ENCODE data around the gene KRTAP1-1.

The KRTAP1-1 gene

GRCh38 chr17:41067281-41067680 lies 26.0 kb upstream of the KRTAP1-1 start:
- no peak for TF ChIP-seq CTCF (IDR thresholded peaks at IDR 0.05)

GRCh38 chr17:41065829-41066624 lies 24.8 kb upstream of the KRTAP1-1 start, which contains the start of gene KRTAP2-4:
Gene KRTAP2-4 (minus strand): TSS chr17:41065879. CDS start chr17:41065845, 34 bp downstream.
- TF ChIP-seq CTCF (IDR thresholded peaks at IDR 0.05) = no peak

GRCh38 chr17:41064301-41064700 lies 23.1 kb upstream of the KRTAP1-1 start:
- TF ChIP-seq CTCF (IDR thresholded peaks at IDR 0.05) = no peak

- no peak for TF ChIP-seq CTCF (IDR thresholded peaks at IDR 0.05)
Measured at GRCh38 chr17:41063449-41063848, 22.2 kb upstream of the KRTAP1-1 start.

GRCh38 chr17:41061964-41062363 lies 20.7 kb upstream of the KRTAP1-1 start:
- no peak for TF ChIP-seq CTCF (IDR thresholded peaks at IDR 0.05)

- no peak for TF ChIP-seq CTCF (IDR thresholded peaks at IDR 0.05)
Measured at GRCh38 chr17:41060052-41060604, 18.9 kb upstream of the KRTAP1-1 start, which contains the start of gene KRTAP2-3. Gene KRTAP2-3 (minus strand): TSS chr17:41060114. CDS start chr17:41060050, 64 bp downstream.

- no peak for TF ChIP-seq CTCF (IDR thresholded peaks at IDR 0.05)
Measured at GRCh38 chr17:41058741-41059140, 17.5 kb upstream of the KRTAP1-1 start.
